Keratinocyte (primary cell): ENCODE measurements around the gene GOLGA6A. TPM values are rescaled to one million over a fixed set of nuclear protein-coding genes. Genes with fewer than 3 reads are reported as not detected.
A peak's percentile ranks its signal among the peaks of the same experiment; 100 is the strongest.

ENCODE experiments used
- DNase-seq: peaks from one replicate; pipeline ENCODE4 v3.0.0-alpha.2; 2011; ENCODE audit warnings: low read depth, missing footprints, low spot score
- FAIRE-seq: peaks from 2 replicates; lab custom pipeline; 2011; peaks lifted over from hg19 to GRCh38; lab: Jason Lieb, UNC
- H2AFZ ChIP-seq: 2 replicates; pipeline ENCODE4 v1.6.0; 2012; ENCODE audit warnings: low read length, control low read depth, inconsistent platforms; ENCODE audit not compliant: control insufficient read depth
- H3K27ac ChIP-seq: 2 replicates; pipeline ENCODE4 v1.5.1; 2011; ENCODE audit warnings: low read length; ENCODE audit not compliant: control insufficient read depth, insufficient read depth
- H3K27me3 ChIP-seq: 3 replicates; pipeline ENCODE4 v1.6.0; 2011; ENCODE audit warnings: low read length; ENCODE audit not compliant: control insufficient read depth, insufficient read depth; ENCODE audit errors: extremely low read depth
- H3K36me3 ChIP-seq, 2 experiments: 2 replicates in 1 of 2; 3 replicates in 1 of 2; pipeline ENCODE4 v1.5.1; 2011; ENCODE audit warnings: low read length in 2 of 2, mild to moderate bottlenecking in 1 of 2; ENCODE audit not compliant: control insufficient read depth in 2 of 2, insufficient read depth in 2 of 2; ENCODE audit errors: extremely low read depth in 1 of 2
- H3K4me1 ChIP-seq: 3 replicates; pipeline ENCODE4 v1.5.1; 2011; ENCODE audit warnings: low read length; ENCODE audit not compliant: control insufficient read depth, insufficient read depth; ENCODE audit errors: extremely low read depth
- H3K4me2 ChIP-seq: 3 replicates; pipeline ENCODE4 v1.6.0; 2011; ENCODE audit warnings: low read depth, low read length; ENCODE audit not compliant: control insufficient read depth, insufficient read depth; ENCODE audit errors: extremely low read depth
- H3K4me3 ChIP-seq, 3 experiments: fragments of 200-600 bp in 1 of 3; sonication (generic) in 1 of 3; 2 replicates in 2 of 3; 3 replicates in 1 of 3; pipeline ENCODE4 v1.5.1; 2011 to 2016; ENCODE audit warnings: low read length in 3 of 3, mild to moderate bottlenecking in 3 of 3, control low read depth in 2 of 3, inconsistent platforms in 1 of 3, low read depth in 1 of 3, mixed read lengths in 1 of 3, mixed run types in 1 of 3, moderate library complexity in 1 of 3; ENCODE audit not compliant: control insufficient read depth in 2 of 3, insufficient read depth in 2 of 3; ENCODE audit errors: extremely low read depth in 1 of 3
- H3K79me2 ChIP-seq: 2 replicates; pipeline ENCODE4 v1.6.0; 2012; ENCODE audit warnings: low read length; ENCODE audit not compliant: control insufficient read depth, insufficient read depth
- H3K9ac ChIP-seq: 3 replicates; pipeline ENCODE4 v1.6.0; 2011; ENCODE audit warnings: low read length; ENCODE audit not compliant: control insufficient read depth, insufficient read depth; ENCODE audit errors: extremely low read depth
- H3K9me1 ChIP-seq: 3 replicates; pipeline ENCODE4 v1.6.0; 2011; ENCODE audit warnings: low read length; ENCODE audit not compliant: control insufficient read depth, insufficient read depth; ENCODE audit errors: extremely low read depth
- H3K9me3 ChIP-seq: 2 replicates; pipeline ENCODE4 v1.5.1; 2012; ENCODE audit warnings: low read depth, low read length; ENCODE audit not compliant: control insufficient read depth
- H4K20me1 ChIP-seq: 3 replicates; pipeline ENCODE4 v1.6.0; 2011; ENCODE audit warnings: low read length; ENCODE audit not compliant: control insufficient read depth, insufficient read depth; ENCODE audit errors: extremely low read depth
- CTCF ChIP-seq, 3 experiments: IDR thresholded peaks in 1 of 3; conservative IDR thresholded peaks in 1 of 3; optimal IDR thresholded peaks in 1 of 3; 2 replicates in 2 of 3; 3 replicates in 1 of 3; pipeline versions ENCODE3 to v1.5.1; 2011; ENCODE audit warnings: low read length in 3 of 3, mild to moderate bottlenecking in 3 of 3, moderate library complexity in 2 of 3, control low read depth in 1 of 3, inconsistent platforms in 1 of 3; ENCODE audit not compliant: insufficient read depth in 2 of 3; ENCODE audit errors: extremely low read depth in 1 of 3
- EZH2 ChIP-seq: IDR thresholded peaks from one replicate; pipeline ENCODE4 v1.6.1; 2012; ENCODE audit warnings: inconsistent platforms, mild to moderate bottlenecking, low read length, moderate library complexity
- dilution Hi-C: fragments of 300-500 bp; cut with MboI; formaldehyde crosslinking; loops from one replicate; pipeline ENCODE4 v1.7.0; 2020; ENCODE audit warnings: low sequenced_read_pairs; ENCODE audit not compliant: extremely low pct_ligation_motif_present
- polyA plus RNA-seq, 5 experiments: library from polyadenylated mRNA; depleted of rRNA in 3 of 5; stranded (reverse) in 3 of 5; stranded (forward) in 1 of 5; unstranded in 1 of 5; fragments of >200 nt; gene quantifications; 1 replicate in 1 of 5; 2 replicates in 3 of 5; 3 replicates in 1 of 5; pipeline versions ENCODE4 v1.2.1 to v1.2.3, GENCODE V29; 2011 to 2012; ENCODE audit warnings: missing spikeins in 2 of 5, low read depth in 1 of 5, low replicate concordance in 1 of 5

Gene GOLGA6A
- polyA plus RNA-seq, 1 donor (not counting 4 experiments of a cell fraction or from before 2014, with no cell fraction given): not detected

- Histone ChIP-seq H3K4me3 (peak overlapping the region in 2 of 3 experiments; percentile 32 to 37), H3K27me3 (peaks cover 68% of the 10 kb centered on the region), H3K9me1 (no peaks in the 10 kb centered on the region), H4K20me1 (peaks cover 4% of the 10 kb centered on the region), H3K79me2 (no peaks in the 10 kb centered on the region), H3K4me1 (peaks cover 5% of the 10 kb centered on the region), H3K27ac (no peak overlapping the region), H3K36me3 (no peaks in the 10 kb centered on the region), H3K9me3 (no peaks in the 10 kb centered on the region), H3K4me2 (peak overlapping the region; percentile 73), H3K9ac (no peak overlapping the region), H2AFZ (no peak overlapping the region)
- DNase-seq (no peak), FAIRE-seq (no peak)
- TF ChIP-seq CTCF (optimal IDR thresholded peaks at IDR 0.05 in 1 of 3, IDR thresholded peaks at IDR 0.05 in 1 of 3, conservative IDR thresholded peaks at IDR 0.05 in 1 of 3; ENCODE audit: extremely low read depth in 1 of 3, insufficient read depth in 2 of 3, low read length in 3 of 3) (no peak), EZH2 (peak; percentile 58)
- dilution Hi-C loops: no loop called here
Observed at GRCh38 chr15:74127954-74128784, 45.8 kb upstream of the GOLGA6A start.

GRCh38 chr15:74127255-74127953 lies 45.1 kb upstream of the GOLGA6A start:
- DNase-seq (peak; percentile 45), FAIRE-seq (no peak)
- peak overlapping the region in 2 of 3 experiments; percentile 32 to 37 for H3K4me3 ChIP-seq
- TF ChIP-seq CTCF (optimal IDR thresholded peaks at IDR 0.05 in 1 of 3, IDR thresholded peaks at IDR 0.05 in 1 of 3, conservative IDR thresholded peaks at IDR 0.05 in 1 of 3; ENCODE audit: extremely low read depth in 1 of 3, insufficient read depth in 2 of 3, low read length in 3 of 3) (peak; percentile 57 to 100 (median 98)), EZH2 (no peak)
- peaks cover 66% of the 10 kb centered on the region for H3K27me3 ChIP-seq
- H3K79me2 ChIP-seq: no peaks in the 10 kb centered on the region
- no peaks in the 10 kb centered on the region for H3K9me1 ChIP-seq
- no peak overlapping the region for H3K27ac ChIP-seq
- no peaks in the 10 kb centered on the region for H3K36me3 ChIP-seq
- H4K20me1 ChIP-seq: peaks cover 3% of the 10 kb centered on the region
- peaks cover 5% of the 10 kb centered on the region for H3K4me1 ChIP-seq
- H3K4me2 ChIP-seq: peak overlapping the region; percentile 73
- dilution Hi-C loops: no loop called here
- H2AFZ ChIP-seq: no peak overlapping the region
- no peaks in the 10 kb centered on the region for H3K9me3 ChIP-seq
- H3K9ac ChIP-seq: no peak overlapping the region
